K562 (cell line): ENCODE results near the gene RDH11. TPM values are rescaled to one million over a fixed set of nuclear protein-coding genes. Genes with fewer than 3 reads are reported as not detected.
A peak's percentile ranks its signal among the peaks of the same experiment; 100 is the strongest.

Source experiments
- BACH1 ChIP-seq: fragments of 200-800 bp; sonication (Bioruptor generic); IDR thresholded peaks from 2 replicates; pipeline ENCODE4 v1.6.1; 2016; ENCODE audit warnings: missing genetic modification characterization, missing compliant biosample characterization
- GABPA ChIP-seq: fragments of 200-800 bp; sonication (Bioruptor generic); conservative IDR thresholded peaks from 2 replicates; pipeline ENCODE4 v1.6.1; 2016; ENCODE audit warnings: low read depth, missing genetic modification characterization, missing compliant biosample characterization
- GTF3C2 ChIP-seq: IDR thresholded peaks from 3 replicates; pipeline ENCODE4 v1.6.1; 2011; ENCODE audit warnings: borderline replicate concordance, mild to moderate bottlenecking, moderate library complexity; ENCODE audit not compliant: insufficient read length; ENCODE audit errors: extremely low read depth
- ID3 ChIP-seq, 2 experiments: fragments of 250-450 bp in 1 of 2; fragments of 450-650 bp in 1 of 2; sonication (Bioruptor Pico) in 1 of 2; IDR thresholded peaks; 2 replicates each; pipeline versions ENCODE4 v1.6.1 to v1.8.0; 2016 to 2021; ENCODE audit warnings: mild to moderate bottlenecking in 2 of 2, moderate library complexity in 2 of 2, missing compliant biosample characterization in 1 of 2, missing genetic modification characterization in 1 of 2
- KAT7 ChIP-seq: sonication (generic); formaldehyde crosslinking; IDR thresholded peaks from 2 replicates; pipeline ENCODE4 v1.8.0; 2022; ENCODE audit warnings: missing genetic modification reagents, mild to moderate bottlenecking, borderline replicate concordance
- MEF2A ChIP-seq: IDR thresholded peaks from 2 replicates; pipeline ENCODE4 v1.6.1; 2011; ENCODE audit warnings: low read depth, mild to moderate bottlenecking, low read length, moderate library complexity; ENCODE audit not compliant: control insufficient read depth
- MTA1 ChIP-seq: fragments of 450-650 bp; IDR thresholded peaks from 2 replicates; pipeline ENCODE4 v1.6.1; 2017; ENCODE audit warnings: borderline replicate concordance
- POLR2B ChIP-seq: fragments of 450-650 bp; IDR thresholded peaks from 2 replicates; pipeline ENCODE4 v1.6.1; 2018; ENCODE audit warnings: low read depth; ENCODE audit not compliant: partially characterized antibody
- SMAD4 ChIP-seq: fragments of 250-450 bp; sonication (Bioruptor Pico); conservative IDR thresholded peaks from 2 replicates; pipeline ENCODE4 v1.8.0; 2021; ENCODE audit warnings: inconsistent platforms, mild to moderate bottlenecking, moderate library complexity
- SUPT5H ChIP-seq: fragments of 450-650 bp; IDR thresholded peaks from 2 replicates; pipeline ENCODE4 v1.6.1; 2016
- TAF9B ChIP-seq: fragments of 450-650 bp; IDR thresholded peaks from 2 replicates; pipeline ENCODE4 v1.6.1; 2018; ENCODE audit warnings: mild to moderate bottlenecking; ENCODE audit not compliant: partially characterized antibody
- ZEB2 ChIP-seq: fragments of 450-650 bp; IDR thresholded peaks from 2 replicates; pipeline ENCODE4 v1.6.1; 2016
- ZNF717 ChIP-seq: fragments of 250-450 bp; sonication (Bioruptor Pico); IDR thresholded peaks from 2 replicates; pipeline ENCODE4 v1.5.0; 2021
- polyA plus RNA-seq, 8 experiments: library from polyadenylated mRNA; depleted of rRNA in 4 of 8; stranded (reverse) in 5 of 8; unstranded in 3 of 8; fragments of >200 nt; fragmentation: Nextera tagmentation in 2 of 8; fragmentation: Illumina TruSeq in 1 of 8; extraction: Ambion mirVana in 2 of 8; extraction: Trizol in 1 of 8; gene quantifications; 2 replicates each; pipeline versions ENCODE4 v1.2.1 to v1.2.3, GENCODE V29; 2011 to 2014; ENCODE audit warnings: inconsistent platforms in 1 of 8, missing spikeins in 1 of 8
- total RNA-seq, 7 experiments: library from RNA; depleted of rRNA in 6 of 7; stranded (reverse); fragments of >200 nt in 6 of 7; fragmentation: Illumina TruSeq in 2 of 7; extraction: Trizol in 2 of 7; gene quantifications; 2 replicates each; pipeline versions ENCODE4 v1.2.1 to v1.2.3, GENCODE V29; 2011 to 2021; ENCODE audit warnings: low replicate concordance in 1 of 7
- TF ChIP-seq, protein P1 (sequence below), 2 experiments: fragments of 450-650 bp in 1 of 2; IDR thresholded peaks; 2 replicates each; pipeline ENCODE4 v1.6.1; 2011 to 2017; ENCODE audit warnings: low read depth in 2 of 2, antibody characterized with exemption in 1 of 2, borderline replicate concordance in 1 of 2, low read length in 1 of 2, mild to moderate bottlenecking in 1 of 2, mixed read lengths in 1 of 2; ENCODE audit not compliant: control insufficient read depth in 1 of 2
- TF ChIP-seq, protein P2 (sequence below): IDR thresholded peaks from 2 replicates; pipeline ENCODE4 v1.6.1; 2016; ENCODE audit warnings: missing genetic modification characterization, missing compliant biosample characterization

The RDH11 gene
- total and polyA plus RNA-seq, 9 of the 15 experiments (the other 6 are each of a cell fraction or from before 2014, with no cell fraction given) = 50.6 to 172 (median 70.5) TPM

GRCh38 chr14:67636361-67636919 lies 59.1 kb downstream of the RDH11 start (continued):
- TF ChIP-seq GTF3C2 (no peak), ZEB2 (peak; percentile 96), KAT7 (CRISPR knock-in tag) (no peak), POLR2B (no peak), GABPA (tag) (0 out of 2 replicates have a peak, but pooled peaks have one; percentile 35), MEF2A (peak; percentile 91), BACH1 (tag) (peak; percentile 63; the same call in 1 of the 2 replicates), SMAD4 (peak; percentile 97), SUPT5H (no peak), MTA1 (peak; percentile 54; the same call in 1 of the 2 replicates), TAF9B (peak; percentile 54), ZNF717 (CRISPR knock-in tag) (no peak), ID3 (CRISPR knock-in tag; IDR thresholded peaks at IDR 0.05) (no peak), ID3 (tag; IDR thresholded peaks at IDR 0.05) (peak; percentile 96)
- TF ChIP-seq, protein P1, sequence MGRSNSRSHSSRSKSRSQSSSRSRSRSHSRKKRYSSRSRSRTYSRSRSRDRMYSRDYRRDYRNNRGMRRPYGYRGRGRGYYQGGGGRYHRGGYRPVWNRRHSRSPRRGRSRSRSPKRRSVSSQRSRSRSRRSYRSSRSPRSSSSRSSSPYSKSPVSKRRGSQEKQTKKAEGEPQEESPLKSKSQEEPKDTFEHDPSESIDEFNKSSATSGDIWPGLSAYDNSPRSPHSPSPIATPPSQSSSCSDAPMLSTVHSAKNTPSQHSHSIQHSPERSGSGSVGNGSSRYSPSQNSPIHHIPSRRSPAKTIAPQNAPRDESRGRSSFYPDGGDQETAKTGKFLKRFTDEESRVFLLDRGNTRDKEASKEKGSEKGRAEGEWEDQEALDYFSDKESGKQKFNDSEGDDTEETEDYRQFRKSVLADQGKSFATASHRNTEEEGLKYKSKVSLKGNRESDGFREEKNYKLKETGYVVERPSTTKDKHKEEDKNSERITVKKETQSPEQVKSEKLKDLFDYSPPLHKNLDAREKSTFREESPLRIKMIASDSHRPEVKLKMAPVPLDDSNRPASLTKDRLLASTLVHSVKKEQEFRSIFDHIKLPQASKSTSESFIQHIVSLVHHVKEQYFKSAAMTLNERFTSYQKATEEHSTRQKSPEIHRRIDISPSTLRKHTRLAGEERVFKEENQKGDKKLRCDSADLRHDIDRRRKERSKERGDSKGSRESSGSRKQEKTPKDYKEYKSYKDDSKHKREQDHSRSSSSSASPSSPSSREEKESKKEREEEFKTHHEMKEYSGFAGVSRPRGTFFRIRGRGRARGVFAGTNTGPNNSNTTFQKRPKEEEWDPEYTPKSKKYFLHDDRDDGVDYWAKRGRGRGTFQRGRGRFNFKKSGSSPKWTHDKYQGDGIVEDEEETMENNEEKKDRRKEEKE (IDR thresholded peaks at IDR 0.05; ENCODE audit: borderline replicate concordance in 1 of 2, control insufficient read depth in 1 of 2, low read depth in 2 of 2, low read length in 1 of 2) = no peak
- TF ChIP-seq, protein P2, sequence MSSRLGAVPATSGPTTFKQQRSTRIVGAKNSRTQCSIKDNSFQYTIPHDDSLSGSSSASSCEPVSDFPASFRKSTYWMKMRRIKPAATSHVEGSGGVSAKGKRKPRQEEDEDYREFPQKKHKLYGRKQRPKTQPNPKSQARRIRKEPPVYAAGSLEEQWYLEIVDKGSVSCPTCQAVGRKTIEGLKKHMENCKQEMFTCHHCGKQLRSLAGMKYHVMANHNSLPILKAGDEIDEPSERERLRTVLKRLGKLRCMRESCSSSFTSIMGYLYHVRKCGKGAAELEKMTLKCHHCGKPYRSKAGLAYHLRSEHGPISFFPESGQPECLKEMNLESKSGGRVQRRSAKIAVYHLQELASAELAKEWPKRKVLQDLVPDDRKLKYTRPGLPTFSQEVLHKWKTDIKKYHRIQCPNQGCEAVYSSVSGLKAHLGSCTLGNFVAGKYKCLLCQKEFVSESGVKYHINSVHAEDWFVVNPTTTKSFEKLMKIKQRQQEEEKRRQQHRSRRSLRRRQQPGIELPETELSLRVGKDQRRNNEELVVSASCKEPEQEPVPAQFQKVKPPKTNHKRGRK = no peak
